SK-N-SH treated with all-trans-retinoic acid at 6 μM for 48 hours (cell line): ENCODE data around the gene FKBP11.

ENCODE experiments used
- ATAC-seq: fragments of 200-7000 bp; cut with Tn5 transposase; 3 replicates; pipeline ENCODE4 v1.9.1; 2020; ENCODE audit warnings: mild to moderate bottlenecking, moderate library complexity
- CSDC2 ChIP-seq: fragments of 250-450 bp; sonication (Bioruptor Pico); IDR thresholded peaks from 2 replicates; pipeline ENCODE4 v1.5.0; 2020; ENCODE audit warnings: mild to moderate bottlenecking, moderate library complexity
- ESRRG ChIP-seq: fragments of 250-450 bp; sonication (Bioruptor Pico); IDR thresholded peaks from 2 replicates; pipeline ENCODE4 v1.6.1; 2021; ENCODE audit warnings: mild to moderate bottlenecking
- GLIS3 ChIP-seq: fragments of 250-450 bp; sonication (Bioruptor Pico); IDR thresholded peaks from 2 replicates; pipeline ENCODE4 v1.5.0; 2020; ENCODE audit warnings: mild to moderate bottlenecking, moderate library complexity
- ISL1 ChIP-seq: fragments of 250-450 bp; sonication (Bioruptor Pico); IDR thresholded peaks from 2 replicates; pipeline ENCODE4 v2.1.2; 2022; ENCODE audit warnings: mild to moderate bottlenecking, moderate library complexity
- OSR1 ChIP-seq: fragments of 250-450 bp; sonication (Bioruptor Pico); IDR thresholded peaks from 2 replicates; pipeline ENCODE4 v1.8.0; 2022; ENCODE audit warnings: moderate library complexity, mild to moderate bottlenecking, inconsistent platforms
- PPARA ChIP-seq: fragments of 250-450 bp; sonication (Bioruptor Pico); IDR thresholded peaks from 2 replicates; pipeline ENCODE4 v1.5.0; 2020; ENCODE audit warnings: mild to moderate bottlenecking, borderline replicate concordance
- RARB ChIP-seq: fragments of 250-450 bp; sonication (Bioruptor Pico); IDR thresholded peaks from 2 replicates; pipeline ENCODE4 v1.8.0; 2021; ENCODE audit warnings: mild to moderate bottlenecking, moderate library complexity
- SNAI2 ChIP-seq: fragments of 250-450 bp; sonication (Bioruptor Pico); IDR thresholded peaks from 2 replicates; pipeline ENCODE4 v1.5.0; 2020; ENCODE audit warnings: mild to moderate bottlenecking, moderate library complexity
- TCF4 ChIP-seq: fragments of 250-450 bp; sonication (Bioruptor Pico); IDR thresholded peaks from 2 replicates; pipeline ENCODE4 v1.8.0; 2021; ENCODE audit warnings: mild to moderate bottlenecking, moderate library complexity, borderline replicate concordance
- TOX ChIP-seq: fragments of 250-450 bp; sonication (Bioruptor Pico); IDR thresholded peaks from 2 replicates; pipeline ENCODE4 v1.8.0; 2021; ENCODE audit warnings: mild to moderate bottlenecking, moderate library complexity, borderline replicate concordance
- ZC3H10 ChIP-seq: fragments of 250-450 bp; sonication (Bioruptor Pico); IDR thresholded peaks from 2 replicates; pipeline ENCODE4 v1.5.1; 2021; ENCODE audit warnings: mild to moderate bottlenecking, moderate library complexity
- ZFP30 ChIP-seq: fragments of 450-650 bp; formaldehyde crosslinking; IDR thresholded peaks from 2 replicates; pipeline ENCODE4 v1.5.0; 2022; ENCODE audit warnings: mild to moderate bottlenecking, moderate library complexity
- ZNF565 ChIP-seq: fragments of 450-650 bp; formaldehyde crosslinking; conservative IDR thresholded peaks from 2 replicates; pipeline ENCODE4 v1.5.0; 2020; ENCODE audit warnings: low read depth, mild to moderate bottlenecking, moderate library complexity
- ZNF70 ChIP-seq: fragments of 450-650 bp; formaldehyde crosslinking; IDR thresholded peaks from 2 replicates; pipeline ENCODE4 v1.5.0; 2020; ENCODE audit warnings: mild to moderate bottlenecking, moderate library complexity
- ZNF8 ChIP-seq: fragments of 450-650 bp; formaldehyde crosslinking; IDR thresholded peaks from 2 replicates; pipeline ENCODE4 v1.5.0; 2020; ENCODE audit warnings: mild to moderate bottlenecking, moderate library complexity
- TF ChIP-seq, protein P1 (sequence below): fragments of 250-450 bp; sonication (Bioruptor Pico); IDR thresholded peaks from 2 replicates; pipeline ENCODE4 v1.5.1; 2020; ENCODE audit warnings: low read depth, mild to moderate bottlenecking, moderate library complexity
- TF ChIP-seq, protein P2 (sequence below): fragments of 250-450 bp; sonication (Bioruptor Pico); IDR thresholded peaks from 2 replicates; pipeline ENCODE4 v1.5.1; 2021; ENCODE audit warnings: mild to moderate bottlenecking, moderate library complexity
- TF ChIP-seq, protein P3 (sequence below): fragments of 250-450 bp; sonication (Bioruptor Pico); IDR thresholded peaks from 2 replicates; pipeline ENCODE4 v1.5.0; 2020; ENCODE audit warnings: mild to moderate bottlenecking, moderate library complexity
- TF ChIP-seq, protein P4 (sequence below): fragments of 250-450 bp; sonication (Bioruptor Pico); IDR thresholded peaks from 2 replicates; pipeline ENCODE4 v1.8.0; 2020; ENCODE audit warnings: mild to moderate bottlenecking, moderate library complexity, borderline replicate concordance
- TF ChIP-seq, protein P5 (sequence below): fragments of 250-450 bp; sonication (Bioruptor Pico); IDR thresholded peaks from 2 replicates; pipeline ENCODE4 v1.8.0; 2021; ENCODE audit warnings: low read depth, mild to moderate bottlenecking, moderate library complexity, borderline replicate concordance

FKBP11 gene

DNA sequence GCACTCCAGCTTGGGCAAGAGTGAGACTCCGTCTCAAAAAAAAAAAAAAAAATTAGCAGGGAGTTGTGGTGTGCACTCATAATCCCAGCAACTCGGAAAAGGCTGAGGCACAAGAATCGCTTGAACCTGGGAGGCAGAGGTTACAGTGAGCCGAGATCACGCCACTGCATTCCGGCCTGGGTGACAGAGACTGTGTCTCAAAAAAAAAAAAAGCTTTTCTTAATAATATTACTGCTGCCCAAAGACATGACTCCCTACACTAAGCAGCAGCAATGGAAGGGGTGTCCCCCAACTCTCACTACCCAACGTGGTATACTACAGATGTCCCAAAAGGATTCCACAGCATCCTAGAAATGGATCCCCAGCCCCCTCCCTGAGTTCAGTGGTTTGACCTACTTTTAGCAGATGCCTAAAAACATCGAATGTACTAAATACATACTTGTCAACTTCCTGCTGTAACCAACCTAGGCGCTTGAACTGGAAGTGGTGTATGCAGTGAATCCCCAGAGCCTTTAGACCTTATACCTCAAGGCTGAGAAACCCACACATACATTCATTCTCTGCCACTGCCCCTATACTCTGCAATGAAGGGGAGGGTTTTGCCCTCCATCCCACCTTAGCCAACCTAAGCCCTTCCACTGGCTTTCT lies 8.5 kb upstream of the FKBP11 start (continued):
- no peak for TF ChIP-seq OSR1
- TF ChIP-seq, protein P1, sequence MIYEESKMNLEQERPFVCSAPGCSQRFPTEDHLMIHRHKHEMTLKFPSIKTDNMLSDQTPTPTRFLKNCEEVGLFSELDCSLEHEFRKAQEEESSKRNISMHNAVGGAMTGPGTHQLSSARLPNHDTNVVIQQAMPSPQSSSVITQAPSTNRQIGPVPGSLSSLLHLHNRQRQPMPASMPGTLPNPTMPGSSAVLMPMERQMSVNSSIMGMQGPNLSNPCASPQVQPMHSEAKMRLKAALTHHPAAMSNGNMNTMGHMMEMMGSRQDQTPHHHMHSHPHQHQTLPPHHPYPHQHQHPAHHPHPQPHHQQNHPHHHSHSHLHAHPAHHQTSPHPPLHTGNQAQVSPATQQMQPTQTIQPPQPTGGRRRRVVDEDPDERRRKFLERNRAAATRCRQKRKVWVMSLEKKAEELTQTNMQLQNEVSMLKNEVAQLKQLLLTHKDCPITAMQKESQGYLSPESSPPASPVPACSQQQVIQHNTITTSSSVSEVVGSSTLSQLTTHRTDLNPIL: no peak
- no peak for TF ChIP-seq ESRRG (CRISPR knock-in tag)
- TF ChIP-seq, protein P2, sequence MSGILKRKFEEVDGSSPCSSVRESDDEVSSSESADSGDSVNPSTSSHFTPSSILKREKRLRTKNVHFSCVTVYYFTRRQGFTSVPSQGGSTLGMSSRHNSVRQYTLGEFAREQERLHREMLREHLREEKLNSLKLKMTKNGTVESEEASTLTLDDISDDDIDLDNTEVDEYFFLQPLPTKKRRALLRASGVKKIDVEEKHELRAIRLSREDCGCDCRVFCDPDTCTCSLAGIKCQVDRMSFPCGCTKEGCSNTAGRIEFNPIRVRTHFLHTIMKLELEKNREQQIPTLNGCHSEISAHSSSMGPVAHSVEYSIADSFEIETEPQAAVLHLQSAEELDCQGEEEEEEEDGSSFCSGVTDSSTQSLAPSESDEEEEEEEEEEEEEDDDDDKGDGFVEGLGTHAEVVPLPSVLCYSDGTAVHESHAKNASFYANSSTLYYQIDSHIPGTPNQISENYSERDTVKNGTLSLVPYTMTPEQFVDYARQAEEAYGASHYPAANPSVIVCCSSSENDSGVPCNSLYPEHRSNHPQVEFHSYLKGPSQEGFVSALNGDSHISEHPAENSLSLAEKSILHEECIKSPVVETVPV: no peak
- no peak for TF ChIP-seq TCF4
- TF ChIP-seq RARB: no peak

DNA sequence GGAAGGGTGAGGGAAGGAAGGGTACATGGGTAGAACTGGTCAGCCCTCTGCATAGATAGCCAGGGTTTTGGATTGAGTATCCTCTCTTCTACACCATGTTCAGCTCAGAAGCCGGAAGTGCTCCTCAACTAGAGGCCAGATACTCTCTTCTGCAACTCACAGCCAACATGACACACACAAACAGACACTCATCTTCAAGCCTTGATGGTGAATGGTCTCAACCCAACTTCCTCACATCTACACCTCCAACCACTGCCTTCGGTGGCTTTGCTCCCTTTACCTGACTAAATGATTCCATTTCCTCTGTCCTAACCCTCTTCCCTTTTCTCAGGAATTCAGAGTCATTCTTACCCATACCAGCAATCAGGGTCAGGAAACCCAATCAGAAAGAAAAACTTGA lies 7.6 kb upstream of the FKBP11 start:
- no peak for ATAC-seq

DNA sequence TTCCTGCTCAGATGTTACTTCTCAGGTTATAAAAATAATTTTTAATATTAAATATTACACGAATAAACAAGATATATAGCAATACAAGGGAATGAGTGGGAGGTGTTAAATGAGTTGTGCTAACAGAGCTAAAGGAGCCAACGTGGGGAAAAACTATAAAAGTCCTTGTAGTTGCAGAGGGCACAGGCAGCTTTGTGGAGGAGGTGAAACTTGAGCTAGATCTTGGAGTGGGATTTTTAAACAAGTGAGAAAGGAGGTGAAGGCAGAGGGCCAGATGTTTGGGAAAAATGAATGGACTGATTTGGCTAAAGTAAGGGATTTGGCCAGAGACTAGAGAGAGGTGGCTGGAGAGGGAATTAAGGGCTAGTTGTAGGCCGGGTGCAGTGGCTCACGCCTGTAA lies 5.2 kb upstream of the FKBP11 start:
- no peak for ATAC-seq
- TF ChIP-seq TOX (CRISPR knock-in tag): no peak
- TF ChIP-seq GLIS3 (CRISPR knock-in tag): no peak
- TF ChIP-seq ESRRG (CRISPR knock-in tag): no peak
- TF ChIP-seq RARB: no peak
- TF ChIP-seq, protein P3, sequence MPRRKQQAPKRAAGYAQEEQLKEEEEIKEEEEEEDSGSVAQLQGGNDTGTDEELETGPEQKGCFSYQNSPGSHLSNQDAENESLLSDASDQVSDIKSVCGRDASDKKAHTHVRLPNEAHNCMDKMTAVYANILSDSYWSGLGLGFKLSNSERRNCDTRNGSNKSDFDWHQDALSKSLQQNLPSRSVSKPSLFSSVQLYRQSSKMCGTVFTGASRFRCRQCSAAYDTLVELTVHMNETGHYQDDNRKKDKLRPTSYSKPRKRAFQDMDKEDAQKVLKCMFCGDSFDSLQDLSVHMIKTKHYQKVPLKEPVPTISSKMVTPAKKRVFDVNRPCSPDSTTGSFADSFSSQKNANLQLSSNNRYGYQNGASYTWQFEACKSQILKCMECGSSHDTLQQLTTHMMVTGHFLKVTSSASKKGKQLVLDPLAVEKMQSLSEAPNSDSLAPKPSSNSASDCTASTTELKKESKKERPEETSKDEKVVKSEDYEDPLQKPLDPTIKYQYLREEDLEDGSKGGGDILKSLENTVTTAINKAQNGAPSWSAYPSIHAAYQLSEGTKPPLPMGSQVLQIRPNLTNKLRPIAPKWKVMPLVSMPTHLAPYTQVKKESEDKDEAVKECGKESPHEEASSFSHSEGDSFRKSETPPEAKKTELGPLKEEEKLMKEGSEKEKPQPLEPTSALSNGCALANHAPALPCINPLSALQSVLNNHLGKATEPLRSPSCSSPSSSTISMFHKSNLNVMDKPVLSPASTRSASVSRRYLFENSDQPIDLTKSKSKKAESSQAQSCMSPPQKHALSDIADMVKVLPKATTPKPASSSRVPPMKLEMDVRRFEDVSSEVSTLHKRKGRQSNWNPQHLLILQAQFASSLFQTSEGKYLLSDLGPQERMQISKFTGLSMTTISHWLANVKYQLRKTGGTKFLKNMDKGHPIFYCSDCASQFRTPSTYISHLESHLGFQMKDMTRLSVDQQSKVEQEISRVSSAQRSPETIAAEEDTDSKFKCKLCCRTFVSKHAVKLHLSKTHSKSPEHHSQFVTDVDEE (CRISPR knock-in tag): no peak
- TF ChIP-seq CSDC2 (CRISPR knock-in tag): no peak
- TF ChIP-seq ISL1: no peak
- TF ChIP-seq, protein P2: no peak
- no peak for TF ChIP-seq ZC3H10 (CRISPR knock-in tag)

More for the DNA sequence above, 7.6 kb upstream of the FKBP11 start:
- TF ChIP-seq, protein P4, sequence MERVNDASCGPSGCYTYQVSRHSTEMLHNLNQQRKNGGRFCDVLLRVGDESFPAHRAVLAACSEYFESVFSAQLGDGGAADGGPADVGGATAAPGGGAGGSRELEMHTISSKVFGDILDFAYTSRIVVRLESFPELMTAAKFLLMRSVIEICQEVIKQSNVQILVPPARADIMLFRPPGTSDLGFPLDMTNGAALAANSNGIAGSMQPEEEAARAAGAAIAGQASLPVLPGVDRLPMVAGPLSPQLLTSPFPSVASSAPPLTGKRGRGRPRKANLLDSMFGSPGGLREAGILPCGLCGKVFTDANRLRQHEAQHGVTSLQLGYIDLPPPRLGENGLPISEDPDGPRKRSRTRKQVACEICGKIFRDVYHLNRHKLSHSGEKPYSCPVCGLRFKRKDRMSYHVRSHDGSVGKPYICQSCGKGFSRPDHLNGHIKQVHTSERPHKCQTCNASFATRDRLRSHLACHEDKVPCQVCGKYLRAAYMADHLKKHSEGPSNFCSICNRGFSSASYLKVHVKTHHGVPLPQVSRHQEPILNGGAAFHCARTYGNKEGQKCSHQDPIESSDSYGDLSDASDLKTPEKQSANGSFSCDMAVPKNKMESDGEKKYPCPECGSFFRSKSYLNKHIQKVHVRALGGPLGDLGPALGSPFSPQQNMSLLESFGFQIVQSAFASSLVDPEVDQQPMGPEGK (CRISPR knock-in tag): no peak
- TF ChIP-seq SNAI2 (CRISPR knock-in tag) (no peak), ZNF8 (CRISPR knock-in tag) (no peak), TCF4 (no peak), ZNF70 (CRISPR knock-in tag) (no peak), ESRRG (CRISPR knock-in tag) (no peak), PPARA (no peak), RARB (no peak), ZFP30 (CRISPR knock-in tag) (no peak), ZNF565 (CRISPR knock-in tag) (no peak), ISL1 (no peak), TOX (CRISPR knock-in tag) (no peak), CSDC2 (CRISPR knock-in tag) (no peak)
- TF ChIP-seq, protein P5, sequence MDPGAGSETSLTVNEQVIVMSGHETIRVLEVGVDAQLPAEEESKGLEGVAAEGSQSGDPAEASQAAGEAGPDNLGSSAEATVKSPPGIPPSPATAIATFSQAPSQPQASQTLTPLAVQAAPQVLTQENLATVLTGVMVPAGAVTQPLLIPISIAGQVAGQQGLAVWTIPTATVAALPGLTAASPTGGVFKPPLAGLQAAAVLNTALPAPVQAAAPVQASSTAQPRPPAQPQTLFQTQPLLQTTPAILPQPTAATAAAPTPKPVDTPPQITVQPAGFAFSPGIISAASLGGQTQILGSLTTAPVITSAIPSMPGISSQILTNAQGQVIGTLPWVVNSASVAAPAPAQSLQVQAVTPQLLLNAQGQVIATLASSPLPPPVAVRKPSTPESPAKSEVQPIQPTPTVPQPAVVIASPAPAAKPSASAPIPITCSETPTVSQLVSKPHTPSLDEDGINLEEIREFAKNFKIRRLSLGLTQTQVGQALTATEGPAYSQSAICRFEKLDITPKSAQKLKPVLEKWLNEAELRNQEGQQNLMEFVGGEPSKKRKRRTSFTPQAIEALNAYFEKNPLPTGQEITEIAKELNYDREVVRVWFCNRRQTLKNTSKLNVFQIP (CRISPR knock-in tag): no peak
- TF ChIP-seq, protein P2: no peak
- TF ChIP-seq, protein P3 (CRISPR knock-in tag): no peak
